Ascending aorta (tissue), 2 donors: ENCODE results near the gene CASQ1. TPM values are rescaled to one million over a fixed set of nuclear protein-coding genes. Genes with fewer than 3 reads are reported as not detected.

Experiments
- DNase-seq, 2 donors: peaks; one replicate each; pipeline ENCODE4 v3.0.0-alpha.2; 2019; ENCODE audit warnings: low spot score in 2 of 2
- H3K27ac ChIP-seq, 2 donors: fragments of 200-600 bp; sonication (generic); one replicate each; pipeline ENCODE4 v1.5.1; 2016 to 2017; ENCODE audit warnings: mild to moderate bottlenecking in 1 of 2
- H3K27me3 ChIP-seq: fragments of 200-600 bp; sonication (generic); one replicate; pipeline ENCODE4 v1.5.1; 2017
- H3K36me3 ChIP-seq, 2 donors: fragments of 200-600 bp; sonication (generic); one replicate each; pipeline ENCODE4 v1.5.1; 2016
- H3K4me1 ChIP-seq, 2 donors: fragments of 200-600 bp; sonication (generic); one replicate each; pipeline ENCODE4 v1.5.1; 2016 to 2017; ENCODE audit warnings: mild to moderate bottlenecking in 1 of 2
- H3K4me3 ChIP-seq, 2 donors: fragments of 200-600 bp; sonication (generic); one replicate each; pipeline ENCODE4 v1.5.1; 2016 to 2017; ENCODE audit warnings: mild to moderate bottlenecking in 1 of 2
- H3K9me3 ChIP-seq, 2 donors: fragments of 200-600 bp; sonication (generic); one replicate each; pipeline ENCODE4 v1.5.1; 2016
- intact Hi-C: fragments of 100-400 bp; cut with DNase I; formaldehyde crosslinking; loops from one replicate; pipeline ENCODE4 v1.15.1; 2023
- total RNA-seq: library from RNA; depleted of rRNA; stranded (reverse); fragments of >200 nt; gene quantifications from one replicate; pipeline ENCODE4 v1.1.0, GENCODE V29; 2016
- TF ChIP-seq, protein P1 (sequence below), 3 experiments: fragments of 200-600 bp in 2 of 3; fragments of 450-650 bp in 1 of 3; sonication (generic) in 2 of 3; IDR thresholded peaks; one replicate each; pipeline ENCODE4 v1.5.1; 2016 to 2019; ENCODE audit warnings: antibody characterized with exemption in 3 of 3, mild to moderate bottlenecking in 1 of 3, moderate library complexity in 1 of 3

Gene CASQ1
- total RNA-seq, 1 donor from 2014 or later: not detected

DNA sequence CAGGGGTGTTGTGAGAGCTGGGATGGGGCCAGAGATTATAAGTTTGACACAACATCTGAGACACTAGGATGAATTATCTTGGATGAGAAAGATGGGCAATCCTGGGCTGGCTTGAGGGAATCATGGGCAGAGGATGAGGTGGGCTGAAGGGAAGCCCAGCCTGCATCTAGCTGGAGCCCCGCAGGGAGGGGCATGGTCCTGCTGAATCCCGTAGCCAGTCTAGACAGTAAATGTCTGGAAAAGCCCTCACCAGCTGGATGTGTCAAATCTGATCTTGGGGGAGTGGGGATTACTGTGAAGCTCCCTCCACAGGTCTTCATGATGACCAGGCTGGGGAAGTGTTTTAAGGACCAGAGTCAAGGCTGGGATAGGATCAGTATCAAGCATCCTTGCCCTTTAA, 3.6 kb upstream of the CASQ1 start:
- Histone ChIP-seq H3K4me3 (no peak overlapping the region), H3K36me3 (no peaks in the 10 kb centered on the region), H3K27me3 (no peaks in the 10 kb centered on the region), H3K9me3 (no peaks in the 10 kb centered on the region), H3K4me1 (peaks cover 6 to 13% of the 10 kb centered on the region in 2 donors), H3K27ac (no peak overlapping the region)
- no peak for DNase-seq
- TF ChIP-seq, protein P1, sequence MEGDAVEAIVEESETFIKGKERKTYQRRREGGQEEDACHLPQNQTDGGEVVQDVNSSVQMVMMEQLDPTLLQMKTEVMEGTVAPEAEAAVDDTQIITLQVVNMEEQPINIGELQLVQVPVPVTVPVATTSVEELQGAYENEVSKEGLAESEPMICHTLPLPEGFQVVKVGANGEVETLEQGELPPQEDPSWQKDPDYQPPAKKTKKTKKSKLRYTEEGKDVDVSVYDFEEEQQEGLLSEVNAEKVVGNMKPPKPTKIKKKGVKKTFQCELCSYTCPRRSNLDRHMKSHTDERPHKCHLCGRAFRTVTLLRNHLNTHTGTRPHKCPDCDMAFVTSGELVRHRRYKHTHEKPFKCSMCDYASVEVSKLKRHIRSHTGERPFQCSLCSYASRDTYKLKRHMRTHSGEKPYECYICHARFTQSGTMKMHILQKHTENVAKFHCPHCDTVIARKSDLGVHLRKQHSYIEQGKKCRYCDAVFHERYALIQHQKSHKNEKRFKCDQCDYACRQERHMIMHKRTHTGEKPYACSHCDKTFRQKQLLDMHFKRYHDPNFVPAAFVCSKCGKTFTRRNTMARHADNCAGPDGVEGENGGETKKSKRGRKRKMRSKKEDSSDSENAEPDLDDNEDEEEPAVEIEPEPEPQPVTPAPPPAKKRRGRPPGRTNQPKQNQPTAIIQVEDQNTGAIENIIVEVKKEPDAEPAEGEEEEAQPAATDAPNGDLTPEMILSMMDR (IDR thresholded peaks at IDR 0.05): no peak
- intact Hi-C loops: loop anchor here (5.0 kb wide), 1 partner anchor 34 kb away; the partner anchor contains the start of gene ATP1A4

DNA sequence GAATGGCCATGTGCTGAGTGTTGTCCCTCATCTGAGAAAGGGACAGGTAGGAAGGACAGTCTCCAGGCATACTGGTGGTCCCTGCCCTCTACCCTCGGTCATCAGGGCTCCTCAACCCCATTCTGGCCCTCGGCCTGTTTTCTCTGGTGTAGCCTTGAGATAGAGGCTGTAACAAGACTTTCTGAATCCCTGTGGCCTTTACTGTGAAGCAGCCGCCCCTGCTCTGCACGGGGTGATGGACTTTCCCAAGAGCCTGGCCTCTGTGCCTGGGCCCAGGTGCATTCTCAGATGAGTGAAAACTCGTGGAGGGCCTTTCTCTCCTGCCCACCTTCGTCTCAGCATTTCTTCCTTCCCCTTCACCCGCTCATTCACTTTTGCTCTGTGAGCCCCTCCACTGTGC, 3.0 kb upstream of the CASQ1 start:
- Histone ChIP-seq H3K27me3 (no peaks in the 10 kb centered on the region), H3K4me3 (no peak overlapping the region), H3K36me3 (no peaks in the 10 kb centered on the region), H3K4me1 (peaks cover 6 to 13% of the 10 kb centered on the region in 2 donors), H3K9me3 (no peaks in the 10 kb centered on the region), H3K27ac (no peak overlapping the region)
- intact Hi-C loops: loop anchor here (5.0 kb wide), 1 partner anchor 35 kb away; the partner anchor contains the start of gene ATP1A4
- no peak for DNase-seq
- TF ChIP-seq, protein P1 (IDR thresholded peaks at IDR 0.05): no peak

DNA sequence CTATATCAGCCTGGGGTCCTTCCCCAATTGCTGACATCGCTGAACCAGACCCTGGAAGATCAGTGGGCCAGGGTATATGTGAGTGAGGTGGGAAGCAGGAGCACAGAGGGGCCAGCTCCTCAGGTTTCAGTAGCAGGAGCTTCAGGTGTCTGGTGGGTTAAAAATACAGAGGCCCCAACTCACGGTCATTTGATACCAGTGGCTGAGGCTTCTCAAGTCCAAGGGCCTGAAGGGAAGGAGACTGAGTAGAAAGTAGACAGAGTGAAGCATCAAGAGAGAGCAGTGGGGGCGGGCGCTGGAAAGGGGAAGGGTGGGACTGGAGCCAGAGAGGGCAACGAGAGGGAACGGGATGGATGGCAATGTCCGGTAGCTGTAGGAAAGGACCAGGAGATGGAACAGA, 2.0 kb upstream of the CASQ1 start:
- no peaks in the 10 kb centered on the region for H3K36me3 ChIP-seq
- peaks cover 7 to 17% of the 10 kb centered on the region in 2 donors for H3K4me1 ChIP-seq
- no peak overlapping the region for H3K4me3 ChIP-seq
- no peaks in the 10 kb centered on the region for H3K9me3 ChIP-seq
- DNase-seq: no peak
- H3K27me3 ChIP-seq: no peaks in the 10 kb centered on the region
- intact Hi-C loops: loop anchor here (5.0 kb wide), 1 partner anchor 36 kb away; the partner anchor contains the start of gene ATP1A4
- no peak overlapping the region for H3K27ac ChIP-seq
- TF ChIP-seq, protein P1 (IDR thresholded peaks at IDR 0.05): no peak

DNA sequence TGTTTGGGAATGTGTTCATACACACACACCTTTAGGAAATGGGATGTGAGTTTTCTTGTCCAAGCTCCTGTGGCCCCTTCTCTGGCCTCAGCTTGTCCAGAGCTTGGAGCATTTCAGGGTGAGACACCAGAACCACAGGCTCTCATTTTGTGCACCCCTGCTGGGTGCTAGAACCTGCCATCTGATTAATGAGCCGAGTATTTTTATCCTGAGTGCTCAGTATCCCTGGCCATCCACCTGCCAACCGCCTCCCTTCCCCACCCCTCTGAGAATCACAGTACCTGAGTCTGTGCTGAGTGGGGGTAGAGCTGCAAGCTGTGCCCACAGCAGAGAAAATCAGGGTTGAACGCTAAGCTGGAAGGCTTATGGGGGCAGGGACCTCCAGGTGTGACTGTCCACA, 1.4 kb downstream of the CASQ1 start:
- H3K36me3 ChIP-seq: no peaks in the 10 kb centered on the region
- H3K4me1 ChIP-seq: peaks cover 9 to 20% of the 10 kb centered on the region in 2 donors
- DNase-seq: no peak
- no peak overlapping the region for H3K27ac ChIP-seq
- TF ChIP-seq, protein P1 (IDR thresholded peaks at IDR 0.05): no peak
- H3K27me3 ChIP-seq: no peaks in the 10 kb centered on the region
- intact Hi-C loops: no loop called here
- no peak overlapping the region for H3K4me3 ChIP-seq
- no peaks in the 10 kb centered on the region for H3K9me3 ChIP-seq

DNA sequence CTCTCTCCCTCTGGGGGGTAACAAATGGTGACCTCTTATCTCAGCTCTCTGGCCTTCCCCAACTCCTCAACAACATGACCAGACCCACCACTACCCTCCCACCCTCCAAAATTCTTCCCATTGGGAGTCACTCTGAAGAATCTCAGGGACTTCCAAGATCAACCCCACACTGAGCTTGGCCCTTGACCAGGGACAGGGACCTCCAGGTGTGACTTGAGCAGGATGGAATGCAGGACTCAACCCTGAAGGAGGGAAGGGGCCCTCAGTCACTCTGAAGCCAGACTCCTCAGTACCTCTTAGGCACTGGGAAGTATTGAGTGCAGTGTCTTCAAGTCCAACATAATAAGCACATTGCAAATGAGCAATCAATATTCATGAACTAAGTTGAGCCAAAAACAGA, 1.9 kb downstream of the CASQ1 start:
- TF ChIP-seq, protein P1 (IDR thresholded peaks at IDR 0.05): no peak
- DNase-seq: no peak
- Histone ChIP-seq H3K4me3 (no peak overlapping the region), H3K27ac (no peak overlapping the region), H3K36me3 (no peaks in the 10 kb centered on the region), H3K9me3 (no peaks in the 10 kb centered on the region), H3K27me3 (no peaks in the 10 kb centered on the region), H3K4me1 (peaks cover 9 to 20% of the 10 kb centered on the region in 2 donors)
- intact Hi-C loops: no loop called here
